Pancreas (tissue), 10 donors: ENCODE data around the gene NIPAL3. TPM values are rescaled to one million over a fixed set of nuclear protein-coding genes. Genes with fewer than 3 reads are reported as not detected.

Experiments
- ATAC-seq, 4 donors: fragments of 200-7000 bp; cut with Tn5 transposase; one replicate each; pipeline versions ENCODE4 v1.8.0 to v1.9.1; 2020; ENCODE audit warnings: mild to moderate bottlenecking in 4 of 4, moderate library complexity in 4 of 4
- DNase-seq, 6 donors: peaks; one replicate each; pipeline ENCODE4 v3.0.0-alpha.2; 2020
- FAIRE-seq: peaks from 2 replicates; lab custom pipeline; 2012; peaks lifted over from hg19 to GRCh38; lab: Jason Lieb, UNC
- H3K27ac ChIP-seq, 4 donors: fragments of 200-600 bp; sonication (generic); 1 replicate in 3 of 4; 2 replicates in 1 of 4; pipeline versions ENCODE4 v1.5.0 to v1.8.0; 2020
- H3K27me3 ChIP-seq, 4 donors: fragments of 200-600 bp; one replicate each; pipeline ENCODE4 v1.8.0; 2021
- H3K36me3 ChIP-seq, 3 donors: fragments of 200-600 bp; sonication (generic) in 1 of 3; one replicate each; pipeline versions ENCODE4 v1.5.0 to v1.8.0; 2020 to 2021
- H3K4me1 ChIP-seq, 3 donors: fragments of 200-600 bp; one replicate each; pipeline ENCODE4 v1.8.0; 2021
- H3K4me3 ChIP-seq, 4 donors: fragments of 200-600 bp; sonication (generic) in 2 of 4; one replicate each; pipeline versions ENCODE4 v1.5.0 to v1.8.0; 2020 to 2021
- H3K9me3 ChIP-seq, 4 donors: fragments of 200-600 bp; one replicate each; pipeline ENCODE4 v1.8.0; 2021
- CTCF ChIP-seq, 4 donors: fragments of 200-600 bp; sonication (generic) in 3 of 4; IDR thresholded peaks; one replicate each; pipeline versions ENCODE4 v1.5.0 to v1.8.0; 2021; ENCODE audit warnings: antibody characterized with exemption in 4 of 4
- WGBS, 2 donors: extraction: QIAGEN DNeasy Blood & Tissue Kit; methylation state at CpG; one replicate each; pipeline ENCODE4 v1.1.7; 2013; 5-methylcytosine and 5-hydroxymethylcytosine counted together
- intact Hi-C, 3 donors: fragments of 100-400 bp; cut with DNase I; formaldehyde crosslinking; loops; one replicate each; pipeline versions ENCODE4 v1.11.1 to v1.14.2; 2022
- polyA plus RNA-seq, 2 donors: library from polyadenylated mRNA; stranded (reverse); fragments of 200-250 nt; gene quantifications; one replicate each; pipeline ENCODE4 v1.2.3, GENCODE V29; 2013
- total RNA-seq, 6 donors: library from RNA; stranded (reverse); fragmentation: NEBNext Ultra II Directional in 4 of 6; extraction: Animal tissue kit (Norgen Biotek cat#: 25700) in 4 of 6; gene quantifications; one replicate each; pipeline versions ENCODE4 v1.2.1 to v1.2.4, GENCODE V29; 2021 to 2023
- donor health status: healthy with polysubstance abuse.
- donor health status: DM: no; HTN: no; CAD: no; lungs with moderate emphysema.
- donor health status: DM: no; HTN: no; CAD: no.
- donor health status: control.
- donor health status: control.
- donor health status: Bipolar disorder and iron deficiency.
- donor health status: DM: yes; HTN: yes; CAD: no.
- donor health status: DM: no; HTN: no; CAD: no.
- donor health status: DM: no; HTN: no; CAD: no.
- donor health status: DM: yes; HTN: yes; CAD: no.

NIPAL3 gene
- total and polyA plus RNA-seq, 8 donors, result 7.2 to 25.4 (median 18.5) TPM

DNA sequence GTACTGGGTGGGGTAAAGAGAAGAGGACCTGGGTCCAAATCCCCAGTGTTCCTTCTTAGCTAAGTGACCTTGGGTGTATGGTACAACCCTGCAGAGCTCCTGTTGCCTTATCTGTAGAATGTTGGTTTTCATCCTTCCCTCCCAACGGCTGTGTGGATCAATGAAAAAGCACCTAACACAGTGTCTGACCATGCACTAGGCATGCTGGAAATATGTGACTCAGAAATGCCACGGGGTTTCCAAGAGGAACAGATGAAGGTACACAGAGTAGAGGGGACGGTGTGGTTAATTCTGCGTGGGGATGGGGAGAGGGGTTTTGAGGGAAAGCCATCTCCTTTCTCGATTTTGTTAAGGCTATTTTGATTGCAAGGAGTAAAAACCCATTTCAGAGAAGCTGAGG lies 8.6 kb downstream of the NIPAL3 start:
- WGBS, 2 donors, result 69 to 73% methylated on average over 5 of the region's 5 CpGs
- H3K9me3 ChIP-seq, result no peaks in the 10 kb centered on the region
- H3K4me1 ChIP-seq, result peaks cover 11 to 19% (median 16%) of the 10 kb centered on the region in 3 donors
- no peak overlapping the region for H3K4me3 ChIP-seq
- no peaks in the 10 kb centered on the region for H3K27me3 ChIP-seq
- TF ChIP-seq CTCF (IDR thresholded peaks at IDR 0.05), result no peak
- no peak for FAIRE-seq
- ATAC-seq, result peak in 2 of 4 donors; percentile 21 to 23
- DNase-seq, result no peak
- H3K36me3 ChIP-seq, result peaks cover 0 to 30% (median 0%) of the 10 kb centered on the region in 3 donors
- intact Hi-C loops, result loop anchor here in 1 of 3 donors (10.0 kb wide), 1 partner anchor 71 kb away; no protein-coding TSS in a partner anchor
- no peak overlapping the region for H3K27ac ChIP-seq

DNA sequence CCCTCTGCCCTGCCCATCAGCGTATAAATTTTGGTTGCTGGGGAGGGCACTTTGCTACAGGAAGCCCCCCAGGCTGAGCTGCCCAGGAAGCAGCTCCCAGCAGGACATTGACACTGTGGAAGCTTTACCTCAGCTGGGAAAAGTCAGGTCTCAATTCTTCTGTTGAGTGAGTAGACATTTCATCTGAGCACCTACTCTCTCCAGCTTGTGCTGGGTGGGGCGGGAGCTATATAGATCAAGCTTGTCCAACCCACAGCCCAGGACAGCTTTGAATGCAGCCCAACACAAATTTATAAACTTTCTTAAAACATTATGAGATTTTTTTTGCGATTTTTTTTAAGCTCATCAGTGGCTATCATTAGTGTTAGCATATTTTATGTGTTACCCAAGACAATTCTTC lies 9.4 kb downstream of the NIPAL3 start:
- 80 to 88% methylated on average over 3 of the region's 3 CpGs for WGBS, 2 donors
- H3K4me1 ChIP-seq, result peaks cover 11 to 19% (median 16%) of the 10 kb centered on the region in 3 donors
- no peaks in the 10 kb centered on the region for H3K27me3 ChIP-seq
- no peak for TF ChIP-seq CTCF (IDR thresholded peaks at IDR 0.05)
- DNase-seq (no peak), ATAC-seq (peak in 1 of 4 donors; percentile 28), FAIRE-seq (no peak)
- H3K4me3 ChIP-seq, result no peak overlapping the region
- H3K9me3 ChIP-seq, result no peaks in the 10 kb centered on the region
- peaks cover 0 to 24% (median 0%) of the 10 kb centered on the region in 3 donors for H3K36me3 ChIP-seq
- no peak overlapping the region for H3K27ac ChIP-seq
- intact Hi-C loops, result loop anchor here in 1 of 3 donors (10.0 kb wide), 1 partner anchor 70 kb away; no protein-coding TSS in a partner anchor

DNA sequence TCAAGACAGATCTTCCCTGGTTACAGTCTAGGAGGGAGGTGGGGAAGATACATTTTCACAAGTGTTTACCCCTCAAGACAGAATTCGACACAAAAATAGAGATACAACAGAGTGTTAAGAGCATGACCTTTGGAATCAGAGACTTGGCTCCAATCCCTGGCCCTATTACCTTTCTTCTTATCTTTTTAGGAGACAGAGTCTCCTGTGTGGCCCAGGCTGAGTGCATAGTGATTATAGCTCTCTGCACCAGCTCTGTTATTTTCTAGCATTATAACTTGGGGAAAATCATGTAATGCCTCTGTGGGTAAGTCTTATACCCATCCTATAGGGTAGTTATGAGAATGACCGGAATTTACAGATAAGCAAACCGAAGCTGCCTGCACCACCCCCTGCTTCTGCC lies 9.8 kb downstream of the NIPAL3 start:
- H3K27ac ChIP-seq, result no peak overlapping the region
- 16 to 25% methylated on average over 3 of the region's 3 CpGs for WGBS, 2 donors
- FAIRE-seq (no peak), ATAC-seq (peak; percentile 69 to 80 (median 74)), DNase-seq (no peak)
- peaks cover 0 to 19% (median 0%) of the 10 kb centered on the region in 3 donors for H3K36me3 ChIP-seq
- intact Hi-C loops, result loop anchor here in 1 of 3 donors (10.0 kb wide), 1 partner anchor 69 kb away; no protein-coding TSS in a partner anchor
- H3K9me3 ChIP-seq, result no peaks in the 10 kb centered on the region
- peaks cover 11 to 19% (median 16%) of the 10 kb centered on the region in 3 donors for H3K4me1 ChIP-seq
- H3K4me3 ChIP-seq, result no peak overlapping the region
- H3K27me3 ChIP-seq, result no peaks in the 10 kb centered on the region
- no peak for TF ChIP-seq CTCF (IDR thresholded peaks at IDR 0.05)

GRCh38 chr1:24425922-24426321 lies 10.3 kb downstream of the NIPAL3 start:
- no peaks in the 10 kb centered on the region for H3K27me3 ChIP-seq
- no peak overlapping the region for H3K4me3 ChIP-seq
- FAIRE-seq, result no peak
- H3K4me1 ChIP-seq, result peaks cover 11 to 19% (median 16%) of the 10 kb centered on the region in 3 donors
- no peak for ATAC-seq
- DNase-seq, result no peak
- peaks cover 0 to 16% (median 0%) of the 10 kb centered on the region in 3 donors for H3K36me3 ChIP-seq
- no peaks in the 10 kb centered on the region for H3K9me3 ChIP-seq
- intact Hi-C loops, result loop anchor here in 1 of 3 donors (10.0 kb wide), 1 partner anchor 69 kb away; no protein-coding TSS in a partner anchor
- no peak for TF ChIP-seq CTCF (IDR thresholded peaks at IDR 0.05)
- 70 to 84% methylated on average over 7 of the region's 7 CpGs for WGBS, 2 donors
- H3K27ac ChIP-seq, result no peak overlapping the region
